ENCODE measurements around the gene SSR1. TPM values are rescaled to one million over a fixed set of nuclear protein-coding genes. Genes with fewer than 3 reads are reported as not detected.

Gene SSR1
- total and polyA plus RNA-seq, 2 of the 13 experiments (the other 11 are each of a cell fraction or from before 2014, with no cell fraction given): 203 to 243 TPM

DNA sequence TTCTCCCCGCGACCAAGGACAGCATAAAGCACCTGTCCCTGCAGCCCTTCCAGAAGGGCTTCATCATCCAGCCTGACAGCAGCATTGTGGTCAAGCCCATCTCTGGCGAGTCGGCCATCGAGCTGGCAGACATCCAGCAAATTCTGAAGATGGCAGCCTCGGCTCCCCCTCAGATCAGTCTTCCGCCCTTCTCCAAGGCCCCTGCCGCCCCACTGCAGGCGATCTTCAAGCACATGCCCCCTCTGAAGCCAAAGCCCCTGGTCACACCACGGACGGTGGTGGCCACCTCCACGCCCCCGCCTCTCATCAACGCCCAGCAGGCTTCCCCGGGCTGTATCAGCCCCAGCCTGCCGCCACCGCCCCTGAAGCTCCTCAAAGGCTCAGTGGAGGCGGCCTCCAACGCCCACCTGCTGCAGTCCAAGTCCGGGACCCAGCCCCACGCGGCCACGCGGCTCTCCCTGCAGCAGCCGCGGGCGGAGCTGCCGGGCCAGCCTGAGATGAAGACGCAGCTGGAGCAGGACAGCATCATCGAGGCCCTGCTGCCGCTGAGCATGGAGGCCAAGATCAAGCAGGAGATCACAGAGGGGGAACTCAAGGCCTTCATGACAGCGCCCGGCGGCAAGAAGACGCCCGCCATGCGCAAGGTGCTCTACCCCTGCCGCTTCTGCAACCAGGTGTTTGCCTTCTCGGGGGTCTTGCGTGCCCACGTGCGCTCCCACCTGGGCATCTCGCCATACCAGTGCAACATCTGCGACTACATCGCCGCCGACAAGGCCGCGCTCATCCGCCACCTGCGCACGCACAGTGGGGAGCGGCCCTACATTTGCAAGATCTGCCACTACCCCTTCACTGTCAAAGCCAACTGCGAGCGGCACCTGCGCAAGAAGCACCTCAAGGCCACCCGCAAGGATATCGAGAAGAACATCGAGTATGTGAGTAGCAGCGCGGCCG is 83.3 kb downstream of the SSR1 start (continued):
- 0 out of 2 replicates have a peak, but pooled peaks have one; percentile 21 for TF ChIP-seq MTA1 (CRISPR knock-in tag; IDR thresholded peaks at IDR 0.05; ENCODE audit: borderline replicate concordance)
- 0 out of 2 replicates have a peak, but pooled peaks have one; percentile 41 for TF ChIP-seq ZNF891 (CRISPR knock-in tag; IDR thresholded peaks at IDR 0.05)
- TF ChIP-seq AGO2 (optimal IDR thresholded peaks at IDR 0.05; ENCODE audit: low read depth, low read length): peak; percentile 92

DNA sequence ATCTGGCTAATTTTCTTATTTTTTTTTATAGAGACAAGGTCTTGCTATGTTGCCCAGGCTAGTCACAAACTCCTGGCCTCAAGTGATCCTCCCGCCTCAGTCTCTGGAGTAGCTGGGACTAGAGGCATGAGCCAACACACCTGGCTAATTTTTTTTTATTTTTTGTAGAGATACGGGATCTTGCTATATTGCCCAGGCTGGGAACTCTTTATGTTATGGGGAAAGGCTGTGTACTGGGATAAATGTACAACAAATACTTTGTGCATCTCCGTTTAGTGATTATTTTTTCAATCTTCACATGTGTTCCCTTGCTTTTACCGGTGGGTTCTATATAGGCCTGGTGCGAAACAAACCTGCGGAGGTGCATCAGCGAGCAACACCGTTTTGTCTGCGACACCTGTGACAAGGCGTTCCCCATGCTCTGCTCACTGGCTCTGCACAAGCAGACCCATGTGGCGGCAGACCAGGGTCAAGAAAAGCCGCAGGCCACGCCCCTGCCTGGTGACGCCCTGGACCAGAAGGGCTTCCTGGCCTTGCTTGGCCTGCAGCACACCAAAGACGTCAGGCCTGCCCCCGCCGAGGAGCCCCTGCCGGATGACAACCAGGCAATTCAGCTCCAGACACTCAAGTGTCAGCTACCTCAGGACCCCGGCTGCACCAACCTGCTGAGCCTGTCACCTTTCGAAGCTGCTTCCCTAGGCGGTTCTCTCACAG is 84.2 kb downstream of the SSR1 start:
- Histone ChIP-seq H2AFZ (ENCODE audit: low read length) (no peak overlapping the region), H3K36me3 (replicated peaks in 1 of 2; ENCODE audit: control insufficient read depth in 1 of 2, insufficient read depth in 2 of 2, low read length in 2 of 2) (peaks cover 54 to 85% of the 10 kb centered on the region in 2 experiments), H3K9ac (ENCODE audit: insufficient read depth, low read depth, low read length) (no peak overlapping the region), H3K4me2 (ENCODE audit: low read depth, low read length) (no peak overlapping the region), H3K79me2 (ENCODE audit: insufficient read depth, low read length) (no peaks in the 10 kb centered on the region), H4K20me1 (ENCODE audit: insufficient read depth, low read length) (peaks cover 3% of the 10 kb centered on the region; the same call in 1 of the 2 replicates), H3K27me3 (ENCODE audit: control insufficient read depth in 1 of 2, insufficient read depth in 2 of 2, low read length in 2 of 2) (no peaks in the 10 kb centered on the region), H3K4me3 (replicated peaks in 1 of 3; ENCODE audit: insufficient read depth in 1 of 3, low read depth in 2 of 3, low read length in 3 of 3) (no peak overlapping the region), H3K9me3 (ENCODE audit: low read length) (no peaks in the 10 kb centered on the region), H3K4me1 (ENCODE audit: insufficient read depth, low read length) (peaks cover 3% of the 10 kb centered on the region), H3K27ac (ENCODE audit: extremely low read length, insufficient read depth, low read length) (no peak overlapping the region)
- no TSS peak for BruUV-seq (replicated peaks)
- intact Hi-C loops (cut with micrococcal nuclease; ENCODE audit: unreplicated experiment): no loop called here
- TF ChIP-seq ZNF121 (CRISPR knock-in tag; IDR thresholded peaks at IDR 0.05) (peak; percentile 64), ZKSCAN1 (IDR thresholded peaks at IDR 0.05; ENCODE audit: low read length) (no peak), ZNF317 (CRISPR knock-in tag; IDR thresholded peaks at IDR 0.05) (no peak), KDM5B (CRISPR knock-in tag; IDR thresholded peaks at IDR 0.05; ENCODE audit: borderline replicate concordance) (no peak), ZNF343 (CRISPR knock-in tag; IDR thresholded peaks at IDR 0.05) (no peak), HMG20B (CRISPR knock-in tag; conservative IDR thresholded peaks at IDR 0.05) (no peak), ZNF552 (CRISPR knock-in tag; IDR thresholded peaks at IDR 0.05; ENCODE audit: borderline replicate concordance) (no peak), ZNF619 (CRISPR knock-in tag; IDR thresholded peaks at IDR 0.05) (no peak), RBM22 (optimal IDR thresholded peaks at IDR 0.05; ENCODE audit: low read length) (peak; percentile 40)
- TF ChIP-seq, protein P1, sequence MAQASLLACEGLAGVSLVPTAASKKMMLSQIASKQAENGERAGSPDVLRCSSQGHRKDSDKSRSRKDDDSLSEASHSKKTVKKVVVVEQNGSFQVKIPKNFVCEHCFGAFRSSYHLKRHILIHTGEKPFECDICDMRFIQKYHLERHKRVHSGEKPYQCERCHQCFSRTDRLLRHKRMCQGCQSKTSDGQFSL (CRISPR knock-in tag; IDR thresholded peaks at IDR 0.05): no peak
- TF ChIP-seq, protein P2, sequence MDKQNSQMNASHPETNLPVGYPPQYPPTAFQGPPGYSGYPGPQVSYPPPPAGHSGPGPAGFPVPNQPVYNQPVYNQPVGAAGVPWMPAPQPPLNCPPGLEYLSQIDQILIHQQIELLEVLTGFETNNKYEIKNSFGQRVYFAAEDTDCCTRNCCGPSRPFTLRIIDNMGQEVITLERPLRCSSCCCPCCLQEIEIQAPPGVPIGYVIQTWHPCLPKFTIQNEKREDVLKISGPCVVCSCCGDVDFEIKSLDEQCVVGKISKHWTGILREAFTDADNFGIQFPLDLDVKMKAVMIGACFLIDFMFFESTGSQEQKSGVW (CRISPR knock-in tag; IDR thresholded peaks at IDR 0.05; ENCODE audit: borderline replicate concordance): no peak
- ATAC-seq (peak; percentile 7; the same call in 2 of the 3 replicates), DNase-seq (ENCODE audit: low spot score) (no peak), FAIRE-seq (no peak)
- WGBS (ENCODE audit: low lambda C conversion rate): 95% methylated on average over 19 of the region's 21 CpGs
- in situ Hi-C loops (cut with HindIII; ENCODE audit: extremely low pct_ligation_motif_present, low pct_unique_long_range_greater_than_20kb): no loop called here
- ChIA-PET CTCF (ENCODE audit: low intra/inter-chr PET ratio, low total read pairs) (no interaction called here), POLR2A (no interaction called here)
